Measurements from ENCODE around the gene PATJ. TPM values are rescaled to one million over a fixed set of nuclear protein-coding genes. Genes with fewer than 3 reads are reported as not detected.

The PATJ gene
- total and polyA plus RNA-seq, 7 donors = 2.0 to 49.9 (median 17.1) TPM

- no peaks in the 10 kb centered on the region for H3K27me3 ChIP-seq (ENCODE audit: insufficient read depth in 3 of 3, low read length in 2 of 3)
- H3K9me3 ChIP-seq = no peaks in the 10 kb centered on the region
- no peak for TF ChIP-seq CTCF (IDR thresholded peaks at IDR 0.05)
- no peaks in the 10 kb centered on the region for H3K36me3 ChIP-seq (ENCODE audit: insufficient read depth in 1 of 2, low read depth in 1 of 2)
- no peaks in the 10 kb centered on the region for H3K4me1 ChIP-seq
- no peak overlapping the region for H3K27ac ChIP-seq
- intact Hi-C loops (cut with DNase I) = no loop called here
- DNase-seq (no peak), ATAC-seq (no peak)
- H3K4me3 ChIP-seq = no peak overlapping the region
- 87 to 90% (median 90%) methylated on average over 11 of the region's 11 CpGs for WGBS, 3 donors
These were observed 485.2 kb downstream of the PATJ start for GRCh38 chr1:62227496-62227895.

Other genes starting within 250 kb of the PATJ start
- gene TM2D1, start 17.3 kb upstream of the PATJ start, total RNA-seq = 10 to 100 TPM; 29.5 to 36.8 (median 33.2) TPM
- 10 to 100 TPM; 30.0 to 52.9 (median 31.6) TPM for gene TM2D1, start 17.3 kb upstream of the PATJ start, polyA plus RNA-seq

All from psoas muscle (tissue), 8 donors.